Endothelial cell of umbilical vein (primary cell): Measurements from ENCODE around the gene MARK2. TPM values are rescaled to one million over a fixed set of nuclear protein-coding genes. Genes with fewer than 3 reads are reported as not detected.

Experiments used
- BruUV-seq: library from RNA; stranded (reverse); fragments of 400-500 nt; replicated peaks from 2 replicates; lab custom pipeline; 2021; lab: Mats Ljungman, UMichigan
- CTCF ChIA-PET: fragments of 300-600, 350-600 bp; sonication (Branson Sonifier 250); formaldehyde crosslinking; loops from one replicate; lab custom pipeline; 2021; ENCODE audit warnings: antibody characterized with exemption, inconsistent platforms; lab: Charles Lee
- POLR2A ChIA-PET: fragments of 300-600, 350-600 bp; sonication (Branson Sonifier 250); formaldehyde crosslinking; loops from one replicate; lab custom pipeline; 2021; ENCODE audit warnings: antibody characterized with exemption, inconsistent platforms; lab: Charles Lee
- DNase-seq: peaks from one replicate; pipeline ENCODE4 v3.0.0-alpha.2; 2011; ENCODE audit warnings: low read depth, low spot score
- FAIRE-seq: peaks from 2 replicates; lab custom pipeline; 2011; peaks lifted over from hg19 to GRCh38; lab: Jason Lieb, UNC
- H2AFZ ChIP-seq: 2 replicates; pipeline ENCODE4 v1.6.0; 2012; ENCODE audit warnings: low read depth, low read length, control low read depth, inconsistent platforms
- H3K27ac ChIP-seq: 2 replicates; pipeline ENCODE4 v1.5.1; 2011; ENCODE audit warnings: low read depth, mild to moderate bottlenecking, control low read depth, low read length, moderate library complexity; ENCODE audit not compliant: insufficient read depth
- H3K27me3 ChIP-seq, 2 experiments: 2 replicates each; pipeline versions ENCODE4 v1.6.0 to v1.6.1; 2011; ENCODE audit warnings: low read length in 2 of 2, mixed read lengths in 1 of 2; ENCODE audit not compliant: control insufficient read depth in 2 of 2, insufficient read depth in 2 of 2
- H3K36me3 ChIP-seq, 2 experiments: 2 replicates in 1 of 2; 3 replicates in 1 of 2; pipeline ENCODE4 v1.5.1; 2011; ENCODE audit warnings: low read length in 2 of 2, mild to moderate bottlenecking in 1 of 2, moderate library complexity in 1 of 2; ENCODE audit not compliant: control insufficient read depth in 2 of 2, insufficient read depth in 2 of 2; ENCODE audit errors: extremely low read depth in 1 of 2
- H3K4me1 ChIP-seq: 3 replicates; pipeline ENCODE4 v1.5.1; 2011; ENCODE audit warnings: mild to moderate bottlenecking, low read length; ENCODE audit not compliant: control insufficient read depth, insufficient read depth; ENCODE audit errors: extremely low read depth
- H3K4me2 ChIP-seq: 2 replicates; pipeline ENCODE4 v1.6.1; 2011; ENCODE audit warnings: low read length, control low read depth, mixed read lengths; ENCODE audit not compliant: insufficient read depth
- H3K4me3 ChIP-seq, 3 experiments: fragments of 200-600 bp in 1 of 3; sonication (generic), shearing (Covaris generic) in 1 of 3; replicated peaks in 1 of 3; 2 replicates each; pipeline ENCODE4 v1.5.1; 2011 to 2016; ENCODE audit warnings: control low read depth in 3 of 3, low read length in 3 of 3, mild to moderate bottlenecking in 2 of 3, inconsistent platforms in 1 of 3, low read depth in 1 of 3, moderate library complexity in 1 of 3; ENCODE audit not compliant: insufficient read depth in 1 of 3
- H3K79me2 ChIP-seq: 2 replicates; pipeline ENCODE4 v1.6.0; 2012; ENCODE audit warnings: low read length, inconsistent platforms; ENCODE audit not compliant: control insufficient read depth, insufficient read depth
- H3K9ac ChIP-seq: replicated peaks from 2 replicates; pipeline ENCODE3; 2011; ENCODE audit warnings: low read length, control low read depth; ENCODE audit not compliant: insufficient read depth; ENCODE audit errors: extremely low read depth
- H3K9me1 ChIP-seq: replicated peaks from 3 replicates; pipeline ENCODE4 v1.6.0; 2011; ENCODE audit warnings: mild to moderate bottlenecking, low read length; ENCODE audit not compliant: control insufficient read depth, insufficient read depth; ENCODE audit errors: extremely low read depth
- H3K9me3 ChIP-seq: replicated peaks from 2 replicates; pipeline ENCODE4 v1.5.1; 2012; ENCODE audit warnings: low read length, inconsistent platforms; ENCODE audit not compliant: control insufficient read depth, insufficient read depth
- H4K20me1 ChIP-seq: replicated peaks from 2 replicates; pipeline ENCODE3; 2011; ENCODE audit warnings: mild to moderate bottlenecking, low read length; ENCODE audit not compliant: control insufficient read depth, insufficient read depth; ENCODE audit errors: extremely low read depth
- EZH2 ChIP-seq: IDR thresholded peaks from 2 replicates; pipeline ENCODE4 v1.6.1; 2012; ENCODE audit warnings: borderline replicate concordance, low read depth, mild to moderate bottlenecking, moderate library complexity, low read length, inconsistent platforms; ENCODE audit not compliant: severe bottlenecking
- FOS ChIP-seq: IDR thresholded peaks from 2 replicates; pipeline ENCODE4 v1.6.1; 2011; ENCODE audit warnings: mild to moderate bottlenecking, low read length, moderate library complexity, borderline replicate concordance; ENCODE audit not compliant: insufficient read depth
- GATA2 ChIP-seq: IDR thresholded peaks from 2 replicates; pipeline ENCODE4 v1.7.0; 2011; ENCODE audit warnings: low read depth, mild to moderate bottlenecking, moderate library complexity, mixed read lengths, low read length; ENCODE audit not compliant: insufficient read length, insufficient read depth
- JUN ChIP-seq: IDR thresholded peaks from 2 replicates; pipeline ENCODE4 v1.6.1; 2011; ENCODE audit warnings: borderline replicate concordance, low read depth; ENCODE audit not compliant: insufficient read length, insufficient read depth
- MYC ChIP-seq: IDR thresholded peaks from one replicate; pipeline ENCODE4 v1.6.1; 2011; ENCODE audit warnings: mild to moderate bottlenecking, low read depth, low read length
- POLR2A ChIP-seq: IDR thresholded peaks from 2 replicates; pipeline ENCODE4 v1.6.1; 2012; ENCODE audit warnings: low read depth, mild to moderate bottlenecking, control low read depth, low read length
- POLR2AphosphoS5 ChIP-seq: IDR thresholded peaks from 2 replicates; pipeline ENCODE4 v1.6.1; 2012; ENCODE audit warnings: low read depth, mild to moderate bottlenecking, control low read depth, low read length, moderate library complexity; ENCODE audit not compliant: insufficient read depth
- dilution Hi-C: fragments of 300-500 bp; cut with MboI; formaldehyde crosslinking; loops from one replicate; pipeline ENCODE4 v1.15.0; 2019; ENCODE audit warnings: low sequenced_read_pairs; ENCODE audit not compliant: extremely low pct_ligation_motif_present
- intact Hi-C: fragments of 100-400 bp; cut with micrococcal nuclease; formaldehyde crosslinking; loops from one replicate; pipeline ENCODE4 v1.10.0; 2022
- polyA plus RNA-seq, 4 experiments: library from polyadenylated mRNA; depleted of rRNA in 3 of 4; stranded (reverse) in 3 of 4; unstranded in 1 of 4; fragments of >200 nt; gene quantifications; 2 replicates each; pipeline versions ENCODE4 v1.2.1 to v1.2.3, GENCODE V29; 2011 to 2012; ENCODE audit warnings: missing spikeins in 1 of 4
- total RNA-seq: library from RNA; stranded (reverse); gene quantifications from 2 replicates; pipeline ENCODE4 v1.2.3, GENCODE V29; 2021
- TF ChIP-seq, protein P1 (sequence below): IDR thresholded peaks from 2 replicates; pipeline ENCODE4 v1.6.1; 2011; ENCODE audit not compliant: insufficient read depth, insufficient read length
- TF ChIP-seq, protein P2 (sequence below), 2 donors: IDR thresholded peaks; 1 replicate in 1 of 2; 2 replicates in 1 of 2; pipeline ENCODE4 v1.5.1; 2011; ENCODE audit warnings: low read length in 2 of 2, mild to moderate bottlenecking in 2 of 2, moderate library complexity in 2 of 2, control low read depth in 1 of 2, inconsistent platforms in 1 of 2, low read depth in 1 of 2; ENCODE audit not compliant: insufficient read depth in 1 of 2; ENCODE audit errors: extremely low read depth in 1 of 2

MARK2 gene
- total and polyA plus RNA-seq, 2 donors (not counting 3 experiments of a cell fraction or from before 2014, with no cell fraction given), result 16.6 to 34.7 TPM

DNA sequence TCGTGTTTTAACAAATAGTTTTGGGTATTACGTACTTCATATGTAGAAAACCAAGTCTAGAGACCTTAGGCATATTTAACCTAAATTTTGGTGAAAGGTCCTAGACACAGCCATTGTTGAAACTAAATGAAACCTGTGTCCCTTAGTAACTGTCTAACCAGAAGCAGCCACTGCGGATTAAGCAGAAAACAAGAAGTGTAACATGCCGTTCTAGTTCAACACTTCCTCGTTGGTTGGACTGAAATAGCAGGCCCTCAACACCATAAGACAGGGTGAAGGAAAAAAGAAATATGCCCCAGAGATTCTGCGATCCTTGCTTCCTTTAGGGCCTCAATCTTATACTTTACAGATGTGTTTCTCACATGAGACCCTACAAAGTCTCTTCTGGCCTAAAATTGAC, 101.9 kb downstream of the MARK2 start:
- no peak overlapping the region for H2AFZ ChIP-seq
- intact Hi-C loops (no loop called here), dilution Hi-C loops (no loop called here)
- H3K36me3 ChIP-seq, result peaks cover 0 to 3% of the 10 kb centered on the region in 2 experiments
- FAIRE-seq (no peak), DNase-seq (no peak)
- no peak overlapping the region for H3K4me2 ChIP-seq
- no peaks in the 10 kb centered on the region for H3K9me3 ChIP-seq
- H3K9ac ChIP-seq, result no peak overlapping the region
- TF ChIP-seq GATA2 (no peak), JUN (no peak), EZH2 (no peak)
- peaks cover 26% of the 10 kb centered on the region for H3K79me2 ChIP-seq
- POLR2A ChIA-PET, result no interaction called here
- H3K4me3 ChIP-seq, result no peak overlapping the region
- no peaks in the 10 kb centered on the region for H4K20me1 ChIP-seq
- peaks cover 11% of the 10 kb centered on the region for H3K4me1 ChIP-seq
- no peak overlapping the region for H3K27ac ChIP-seq
- H3K27me3 ChIP-seq, result no peaks in the 10 kb centered on the region
- BruUV-seq, result no TSS peak
- CTCF ChIA-PET, result no interaction called here
- H3K9me1 ChIP-seq, result no peaks in the 10 kb centered on the region

DNA sequence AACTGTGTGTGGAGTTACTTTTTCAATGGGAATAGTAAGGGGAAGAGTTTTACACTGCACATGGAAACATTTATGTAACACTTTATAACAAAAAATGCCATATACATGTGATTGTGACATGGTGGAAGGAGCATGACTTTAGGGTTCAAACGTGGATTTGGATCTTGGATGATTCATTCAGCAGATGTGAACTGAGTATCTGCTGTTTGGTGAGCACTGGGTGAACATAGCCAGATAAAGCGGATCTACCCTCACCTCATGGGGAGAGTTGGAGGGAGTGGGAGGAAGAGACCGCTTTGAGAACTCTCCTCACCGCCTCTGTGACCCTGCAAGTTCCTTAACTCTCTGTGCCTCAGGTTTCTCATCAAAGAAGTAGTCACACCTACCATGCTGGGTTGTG, 103.0 kb downstream of the MARK2 start:
- DNase-seq, result no peak
- Histone ChIP-seq H2AFZ (no peak overlapping the region), H4K20me1 (no peaks in the 10 kb centered on the region), H3K27ac (no peak overlapping the region), H3K4me3 (no peak overlapping the region), H3K36me3 (peaks cover 0 to 11% of the 10 kb centered on the region in 2 experiments), H3K79me2 (peaks cover 26% of the 10 kb centered on the region), H3K9ac (no peak overlapping the region), H3K4me2 (no peak overlapping the region), H3K27me3 (no peaks in the 10 kb centered on the region), H3K9me1 (no peaks in the 10 kb centered on the region), H3K4me1 (peaks cover 11% of the 10 kb centered on the region), H3K9me3 (no peaks in the 10 kb centered on the region)
- ChIA-PET POLR2A (no interaction called here), CTCF (interaction anchor here (6.9 kb wide), 1 partner anchor 104 kb away, joined by 264 read pairs; the partner anchor contains the start of gene MARK2)
- TF ChIP-seq, protein P1, sequence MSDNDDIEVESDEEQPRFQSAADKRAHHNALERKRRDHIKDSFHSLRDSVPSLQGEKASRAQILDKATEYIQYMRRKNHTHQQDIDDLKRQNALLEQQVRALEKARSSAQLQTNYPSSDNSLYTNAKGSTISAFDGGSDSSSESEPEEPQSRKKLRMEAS, result no peak
- TF ChIP-seq, protein P2, sequence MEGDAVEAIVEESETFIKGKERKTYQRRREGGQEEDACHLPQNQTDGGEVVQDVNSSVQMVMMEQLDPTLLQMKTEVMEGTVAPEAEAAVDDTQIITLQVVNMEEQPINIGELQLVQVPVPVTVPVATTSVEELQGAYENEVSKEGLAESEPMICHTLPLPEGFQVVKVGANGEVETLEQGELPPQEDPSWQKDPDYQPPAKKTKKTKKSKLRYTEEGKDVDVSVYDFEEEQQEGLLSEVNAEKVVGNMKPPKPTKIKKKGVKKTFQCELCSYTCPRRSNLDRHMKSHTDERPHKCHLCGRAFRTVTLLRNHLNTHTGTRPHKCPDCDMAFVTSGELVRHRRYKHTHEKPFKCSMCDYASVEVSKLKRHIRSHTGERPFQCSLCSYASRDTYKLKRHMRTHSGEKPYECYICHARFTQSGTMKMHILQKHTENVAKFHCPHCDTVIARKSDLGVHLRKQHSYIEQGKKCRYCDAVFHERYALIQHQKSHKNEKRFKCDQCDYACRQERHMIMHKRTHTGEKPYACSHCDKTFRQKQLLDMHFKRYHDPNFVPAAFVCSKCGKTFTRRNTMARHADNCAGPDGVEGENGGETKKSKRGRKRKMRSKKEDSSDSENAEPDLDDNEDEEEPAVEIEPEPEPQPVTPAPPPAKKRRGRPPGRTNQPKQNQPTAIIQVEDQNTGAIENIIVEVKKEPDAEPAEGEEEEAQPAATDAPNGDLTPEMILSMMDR (IDR thresholded peaks at IDR 0.05; ENCODE audit: extremely low read depth in 1 of 2, insufficient read depth in 1 of 2, low read depth in 1 of 2, low read length in 2 of 2), result no peak
- TF ChIP-seq MYC (no peak), EZH2 (no peak), POLR2AphosphoS5 (no peak), POLR2A (no peak), JUN (no peak), FOS (no peak), GATA2 (no peak)
- FAIRE-seq, result no peak
- intact Hi-C loops (no loop called here), dilution Hi-C loops (no loop called here)
- BruUV-seq, result no TSS peak
